Smooth muscle cell (in vitro differentiated cells): Measurements from ENCODE around the gene AGBL4. TPM values are rescaled to one million over a fixed set of nuclear protein-coding genes. Genes with fewer than 3 reads are reported as not detected.

Experiments used
- DNase-seq: peaks from one replicate; lab custom pipeline; 2025; ENCODE audit not compliant: unreplicated experiment; lab: John Stamatoyannopoulos, UW
- H2AFZ ChIP-seq: fragments of 200-600 bp; sonication (generic); 2 replicates; pipeline ENCODE4 v1.6.0; 2016; ENCODE audit warnings: antibody characterized with exemption, low read depth, mild to moderate bottlenecking
- H3F3A ChIP-seq: fragments of 200-600 bp; sonication (generic); 2 replicates; pipeline ENCODE4 v1.6.0; 2017; ENCODE audit warnings: antibody characterized with exemption, low read depth
- H3K27ac ChIP-seq: fragments of 200-600 bp; sonication (generic); 2 replicates; pipeline ENCODE4 v1.5.1; 2016; ENCODE audit warnings: low read depth, mild to moderate bottlenecking
- H3K27me3 ChIP-seq: fragments of 200-600 bp; sonication (generic); 2 replicates; pipeline ENCODE4 v1.6.1; 2016; ENCODE audit warnings: low read depth, mild to moderate bottlenecking
- H3K36me3 ChIP-seq: fragments of 200-600 bp; sonication (generic); 2 replicates; pipeline ENCODE4 v1.5.1; 2016; ENCODE audit warnings: low read depth
- H3K4me1 ChIP-seq: fragments of 200-600 bp; sonication (generic); 2 replicates; pipeline ENCODE4 v1.5.1; 2016; ENCODE audit warnings: low read depth
- H3K4me2 ChIP-seq: fragments of 200-600 bp; sonication (generic); 2 replicates; pipeline ENCODE4 v1.6.0; 2016; ENCODE audit warnings: mild to moderate bottlenecking
- H3K4me3 ChIP-seq: fragments of 200-600 bp; sonication (generic); 2 replicates; pipeline ENCODE4 v1.5.1; 2016; ENCODE audit warnings: mild to moderate bottlenecking
- H3K79me2 ChIP-seq: fragments of 200-600 bp; sonication (generic); 2 replicates; pipeline ENCODE4 v1.6.0; 2016; ENCODE audit warnings: low read depth, mild to moderate bottlenecking
- H3K9ac ChIP-seq: fragments of 200-600 bp; sonication (generic); 2 replicates; pipeline ENCODE4 v1.6.0; 2016; ENCODE audit warnings: low read depth
- H3K9me3 ChIP-seq: fragments of 200-600 bp; sonication (generic); replicated peaks from 2 replicates; pipeline ENCODE4 v1.5.1; 2016; ENCODE audit warnings: low read depth
- H4K20me1 ChIP-seq: fragments of 200-600 bp; sonication (generic); 2 replicates; pipeline ENCODE4 v1.6.0; 2016; ENCODE audit warnings: low read depth
- WGBS: methylation state at CpG from one replicate; pipeline ENCODE4 v1.1.7; 2016; ENCODE audit warnings: low lambda C conversion rate; 5-methylcytosine and 5-hydroxymethylcytosine counted together
- polyA plus RNA-seq: library from polyadenylated mRNA; unstranded; fragments of >200 nt; fragmentation: Nextera tagmentation; extraction: Ambion mirVana; gene quantifications from 2 replicates; pipeline ENCODE4 v1.2.1, GENCODE V29; 2016
- total RNA-seq: library from RNA; depleted of rRNA; stranded (reverse); fragments of >200 nt; gene quantifications from 2 replicates; pipeline ENCODE4 v1.2.3, GENCODE V29; 2014
- TF ChIP-seq, protein P1 (sequence below): fragments of 200-600 bp; sonication (generic); IDR thresholded peaks from 2 replicates; pipeline ENCODE4 v1.5.1; 2017; ENCODE audit warnings: borderline replicate concordance, mild to moderate bottlenecking, antibody characterized with exemption; ENCODE audit not compliant: insufficient read depth, poor library complexity, severe bottlenecking

The AGBL4 gene
- total and polyA plus RNA-seq, 2 experiments from 2014 or later = 0.29 TPM; not detected in 1

DNA sequence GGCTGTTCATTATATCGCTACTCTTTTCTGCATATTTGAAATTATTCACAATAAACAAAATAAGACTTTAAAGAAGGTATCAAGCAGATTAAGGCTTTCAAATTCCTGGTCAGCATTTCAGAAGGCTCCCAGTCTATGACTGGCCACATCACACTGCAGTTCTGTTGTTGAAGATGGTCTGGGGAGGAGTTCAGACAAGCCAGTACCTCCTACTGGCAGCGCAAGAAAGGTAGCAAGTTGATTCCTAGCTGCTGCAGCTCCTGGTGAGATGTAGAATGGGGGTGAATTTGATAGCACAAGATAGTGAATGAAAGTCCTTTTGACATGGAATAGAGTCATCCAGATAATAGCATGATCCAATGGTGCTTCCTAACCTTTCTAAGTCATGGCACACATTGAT is 1158.8 kb downstream of the AGBL4 start:
- TF ChIP-seq, protein P1, sequence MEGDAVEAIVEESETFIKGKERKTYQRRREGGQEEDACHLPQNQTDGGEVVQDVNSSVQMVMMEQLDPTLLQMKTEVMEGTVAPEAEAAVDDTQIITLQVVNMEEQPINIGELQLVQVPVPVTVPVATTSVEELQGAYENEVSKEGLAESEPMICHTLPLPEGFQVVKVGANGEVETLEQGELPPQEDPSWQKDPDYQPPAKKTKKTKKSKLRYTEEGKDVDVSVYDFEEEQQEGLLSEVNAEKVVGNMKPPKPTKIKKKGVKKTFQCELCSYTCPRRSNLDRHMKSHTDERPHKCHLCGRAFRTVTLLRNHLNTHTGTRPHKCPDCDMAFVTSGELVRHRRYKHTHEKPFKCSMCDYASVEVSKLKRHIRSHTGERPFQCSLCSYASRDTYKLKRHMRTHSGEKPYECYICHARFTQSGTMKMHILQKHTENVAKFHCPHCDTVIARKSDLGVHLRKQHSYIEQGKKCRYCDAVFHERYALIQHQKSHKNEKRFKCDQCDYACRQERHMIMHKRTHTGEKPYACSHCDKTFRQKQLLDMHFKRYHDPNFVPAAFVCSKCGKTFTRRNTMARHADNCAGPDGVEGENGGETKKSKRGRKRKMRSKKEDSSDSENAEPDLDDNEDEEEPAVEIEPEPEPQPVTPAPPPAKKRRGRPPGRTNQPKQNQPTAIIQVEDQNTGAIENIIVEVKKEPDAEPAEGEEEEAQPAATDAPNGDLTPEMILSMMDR = no peak
- H4K20me1 ChIP-seq = no peaks in the 10 kb centered on the region
- no peak overlapping the region for H3K27ac ChIP-seq
- WGBS = 46% methylated on average over 2 of the region's 2 CpGs
- no peak for DNase-seq
- no peaks in the 10 kb centered on the region for H3K4me1 ChIP-seq
- H2AFZ ChIP-seq = no peak overlapping the region
- no peak overlapping the region for H3K9ac ChIP-seq
- no peak overlapping the region for H3K4me2 ChIP-seq
- no peak overlapping the region for H3K4me3 ChIP-seq
- H3K79me2 ChIP-seq = no peaks in the 10 kb centered on the region
- H3K36me3 ChIP-seq = no peaks in the 10 kb centered on the region
- H3F3A ChIP-seq = no peaks in the 10 kb centered on the region
- H3K27me3 ChIP-seq = no peaks in the 10 kb centered on the region
- peaks cover 10% of the 10 kb centered on the region for H3K9me3 ChIP-seq

DNA sequence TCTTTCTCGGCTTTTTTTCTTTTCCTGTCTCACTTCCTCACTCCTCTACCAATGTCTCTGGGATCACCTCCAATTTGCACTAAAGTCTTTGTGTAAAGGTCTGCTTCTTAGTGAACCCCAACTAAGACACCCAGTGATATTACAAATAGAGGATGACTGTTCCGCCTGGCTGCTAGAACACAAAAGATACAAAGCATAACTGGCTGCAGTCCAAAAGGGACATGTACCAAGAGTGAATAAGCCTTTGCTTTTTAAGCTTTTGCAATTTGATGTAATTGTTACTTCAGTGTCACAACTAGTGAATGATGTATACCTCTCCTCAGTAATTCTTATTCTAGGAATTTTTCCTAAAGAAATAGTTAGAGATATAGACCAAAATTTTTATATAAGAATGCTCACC is 1164.3 kb downstream of the AGBL4 start:
- H3F3A ChIP-seq = no peaks in the 10 kb centered on the region
- no peak for DNase-seq

DNA sequence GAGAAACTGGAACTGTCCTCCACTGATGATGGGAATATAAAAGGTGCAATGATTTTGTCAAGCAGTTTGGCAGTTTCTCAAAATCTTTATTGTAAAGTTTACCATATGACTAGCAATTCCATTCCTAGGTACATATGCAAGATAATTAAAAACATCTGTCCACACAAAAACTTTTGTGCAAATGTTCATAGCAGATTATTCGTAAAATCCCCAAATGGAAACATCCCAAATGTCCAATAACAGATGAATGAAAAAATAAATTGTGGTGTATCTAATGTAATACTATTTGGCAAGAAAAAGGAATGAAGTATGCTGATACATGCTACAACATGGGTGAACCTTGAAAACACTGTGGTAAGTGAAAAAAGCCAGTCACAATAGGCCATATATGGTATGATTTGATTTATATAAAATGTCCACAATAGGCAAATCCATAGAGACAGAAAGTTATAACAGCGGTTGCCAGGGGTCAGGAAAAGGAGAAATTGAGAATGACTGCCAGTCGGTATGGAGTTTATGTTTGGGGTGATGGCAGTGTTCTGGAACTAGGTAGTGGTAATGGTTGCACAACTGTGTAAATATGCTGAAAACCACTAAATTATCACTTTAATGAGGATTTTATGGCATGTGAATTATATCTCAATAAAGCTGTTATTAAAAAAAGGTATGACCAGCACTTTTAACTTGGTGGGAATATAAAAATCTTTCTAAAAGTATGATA is 1165.4 kb downstream of the AGBL4 start:
- WGBS = 54% methylated on average over 3 of the region's 3 CpGs
- H3K4me1 ChIP-seq = no peaks in the 10 kb centered on the region
- H3K4me2 ChIP-seq = no peak overlapping the region
- H4K20me1 ChIP-seq = no peaks in the 10 kb centered on the region
- no peak for DNase-seq
- peaks cover 10% of the 10 kb centered on the region for H3K9me3 ChIP-seq
- TF ChIP-seq, protein P1 = no peak
- no peaks in the 10 kb centered on the region for H3K79me2 ChIP-seq
- no peaks in the 10 kb centered on the region for H3K27me3 ChIP-seq
- H3K9ac ChIP-seq = no peak overlapping the region
- no peaks in the 10 kb centered on the region for H3F3A ChIP-seq
- H3K36me3 ChIP-seq = no peaks in the 10 kb centered on the region
- H2AFZ ChIP-seq = no peak overlapping the region
- no peak overlapping the region for H3K4me3 ChIP-seq
- no peak overlapping the region for H3K27ac ChIP-seq

More for the DNA sequence above, 1164.3 kb downstream of the AGBL4 start:
- H3K36me3 ChIP-seq = no peaks in the 10 kb centered on the region
- H3K4me3 ChIP-seq = no peak overlapping the region
- no peaks in the 10 kb centered on the region for H3K27me3 ChIP-seq
- peaks cover 10% of the 10 kb centered on the region for H3K9me3 ChIP-seq
- no peak overlapping the region for H3K9ac ChIP-seq
- no peak overlapping the region for H2AFZ ChIP-seq
- no peak overlapping the region for H3K4me2 ChIP-seq
- TF ChIP-seq, protein P1 = no peak
- WGBS = 45% methylated on average over 2 of the region's 2 CpGs
- no peak overlapping the region for H3K27ac ChIP-seq
- no peaks in the 10 kb centered on the region for H3K4me1 ChIP-seq
- no peaks in the 10 kb centered on the region for H4K20me1 ChIP-seq
- no peaks in the 10 kb centered on the region for H3K79me2 ChIP-seq

DNA sequence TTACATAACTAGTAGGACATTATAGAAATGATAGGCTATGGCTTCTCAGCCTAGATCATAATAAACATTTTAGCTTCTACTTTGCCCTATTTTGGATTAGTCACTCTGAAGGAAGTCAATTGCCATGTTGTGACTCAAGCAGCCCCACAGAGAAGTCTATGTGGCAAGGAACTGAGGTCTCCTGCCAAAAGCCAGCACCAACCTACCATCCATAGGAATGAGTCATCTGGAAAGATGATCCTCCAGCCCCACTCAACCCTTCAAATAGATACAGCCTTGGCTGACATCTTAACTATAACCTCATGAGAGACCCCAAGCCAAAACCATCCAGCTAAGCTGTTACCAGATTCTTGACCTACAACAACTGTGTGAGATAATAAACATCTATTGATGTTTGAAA is 1170.7 kb downstream of the AGBL4 start:
- Histone ChIP-seq H3K4me1 (no peaks in the 10 kb centered on the region), H3K4me2 (no peak overlapping the region), H3K9me3 (no peaks in the 10 kb centered on the region), H3K27ac (no peak overlapping the region), H3K4me3 (no peak overlapping the region), H3K36me3 (no peaks in the 10 kb centered on the region), H3K9ac (no peak overlapping the region), H3F3A (no peaks in the 10 kb centered on the region), H3K27me3 (no peaks in the 10 kb centered on the region), H4K20me1 (no peaks in the 10 kb centered on the region), H3K79me2 (no peaks in the 10 kb centered on the region), H2AFZ (no peak overlapping the region)
- DNase-seq = no peak
- TF ChIP-seq, protein P1 = no peak
